ENCODE measurements around the gene TAPT1. TPM values are rescaled to one million over a fixed set of nuclear protein-coding genes. Genes with fewer than 3 reads are reported as not detected.

Gene TAPT1
- polyA plus RNA-seq, 1 of the 3 experiments (the other 2 are of a cell fraction) = 6.2 TPM

DNA sequence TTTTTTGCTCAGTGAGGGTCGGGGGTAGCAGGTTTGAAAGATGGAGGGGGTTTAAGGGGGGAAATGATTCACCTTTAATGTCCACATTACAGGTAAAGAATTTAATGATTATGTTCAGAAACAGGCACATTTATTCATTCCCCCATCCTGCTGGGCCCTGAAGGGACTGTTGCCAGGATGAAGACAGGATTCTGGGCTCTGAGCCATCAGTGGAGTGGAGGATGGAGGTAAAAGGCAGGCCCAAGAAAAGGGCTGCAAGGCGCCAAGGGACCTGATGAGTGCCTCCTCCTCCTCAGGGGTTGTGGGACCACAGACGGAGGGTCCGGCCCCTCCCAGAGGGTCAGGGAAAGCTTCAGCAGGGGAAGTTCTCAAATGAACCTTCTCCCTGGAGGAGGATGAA, 102.0 kb downstream of the TAPT1 start:
- CTCF ChIA-PET = interaction anchor here (0.7 to 1.1 kb wide), 3 partner anchors 13 to 140 kb away, joined by 3 read pairs; no protein-coding TSS in a partner anchor
- no peak for DNase-seq

More for the DNA sequence above, 102.0 kb downstream of the TAPT1 start:
- Histone ChIP-seq H3K4me2 (no peak overlapping the region), H3K4me3 (ENCODE audit: low read depth in 2 of 2, low read length in 1 of 2) (no peak overlapping the region), H4K20me1 (ENCODE audit: insufficient read depth) (no peaks in the 10 kb centered on the region), H3K9me3 (no peaks in the 10 kb centered on the region), H2AFZ (ENCODE audit: low read depth) (no peak overlapping the region), H3K27me3 (ENCODE audit: insufficient read depth) (no peaks in the 10 kb centered on the region), H3F3A (replicated peaks; ENCODE audit: insufficient read depth) (no peaks in the 10 kb centered on the region), H3K9ac (no peak overlapping the region), H3K79me2 (ENCODE audit: insufficient read depth) (no peaks in the 10 kb centered on the region), H3K36me3 (replicated peaks in 1 of 2; ENCODE audit: control insufficient read depth in 1 of 2, insufficient read depth in 2 of 2, low read length in 1 of 2) (no peaks in the 10 kb centered on the region), H3K9me2 (no peaks in the 10 kb centered on the region), H3K4me1 (ENCODE audit: control insufficient read depth in 1 of 2, insufficient read depth in 2 of 2, low read depth in 1 of 2, low read length in 1 of 2) (peaks cover 0 to 8% of the 10 kb centered on the region in 2 experiments; a peak in 2 of 4 replicates), H3K27ac (ENCODE audit: low read depth in 2 of 2, low read length in 1 of 2) (no peak overlapping the region)
- POLR2A ChIA-PET = interaction anchor here (0.6 kb wide), 1 partner anchor 1645 kb away, joined by 3 read pairs; no protein-coding TSS in a partner anchor
- 56% methylated on average over 2 of the region's 4 CpGs for WGBS (ENCODE audit: low lambda C conversion rate)
- no peak for TF ChIP-seq YY1 (IDR thresholded peaks at IDR 0.05; ENCODE audit: low read depth)
- no peak for TF ChIP-seq TAF1 (IDR thresholded peaks at IDR 0.05; ENCODE audit: borderline replicate concordance, low read depth, low read length)
- no peak for TF ChIP-seq GATA2 (CRISPR knock-in tag; IDR thresholded peaks at IDR 0.05)
- TF ChIP-seq EP300 (IDR thresholded peaks at IDR 0.05; ENCODE audit: borderline replicate concordance in 1 of 2, low read depth in 1 of 2, low read length in 1 of 2) = no peak
- TF ChIP-seq, protein P1, sequence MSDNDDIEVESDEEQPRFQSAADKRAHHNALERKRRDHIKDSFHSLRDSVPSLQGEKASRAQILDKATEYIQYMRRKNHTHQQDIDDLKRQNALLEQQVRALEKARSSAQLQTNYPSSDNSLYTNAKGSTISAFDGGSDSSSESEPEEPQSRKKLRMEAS (IDR thresholded peaks at IDR 0.05; ENCODE audit: low read depth) = no peak
- TF ChIP-seq ELF1 (IDR thresholded peaks at IDR 0.05) = no peak
- TF ChIP-seq TCF12 (IDR thresholded peaks at IDR 0.05) = no peak
- no peak for TF ChIP-seq RCOR1 (IDR thresholded peaks at IDR 0.05; ENCODE audit: low read length)
- TF ChIP-seq SMC3 (IDR thresholded peaks at IDR 0.05; ENCODE audit: low read depth, low read length) = no peak
- TF ChIP-seq, protein P2, sequence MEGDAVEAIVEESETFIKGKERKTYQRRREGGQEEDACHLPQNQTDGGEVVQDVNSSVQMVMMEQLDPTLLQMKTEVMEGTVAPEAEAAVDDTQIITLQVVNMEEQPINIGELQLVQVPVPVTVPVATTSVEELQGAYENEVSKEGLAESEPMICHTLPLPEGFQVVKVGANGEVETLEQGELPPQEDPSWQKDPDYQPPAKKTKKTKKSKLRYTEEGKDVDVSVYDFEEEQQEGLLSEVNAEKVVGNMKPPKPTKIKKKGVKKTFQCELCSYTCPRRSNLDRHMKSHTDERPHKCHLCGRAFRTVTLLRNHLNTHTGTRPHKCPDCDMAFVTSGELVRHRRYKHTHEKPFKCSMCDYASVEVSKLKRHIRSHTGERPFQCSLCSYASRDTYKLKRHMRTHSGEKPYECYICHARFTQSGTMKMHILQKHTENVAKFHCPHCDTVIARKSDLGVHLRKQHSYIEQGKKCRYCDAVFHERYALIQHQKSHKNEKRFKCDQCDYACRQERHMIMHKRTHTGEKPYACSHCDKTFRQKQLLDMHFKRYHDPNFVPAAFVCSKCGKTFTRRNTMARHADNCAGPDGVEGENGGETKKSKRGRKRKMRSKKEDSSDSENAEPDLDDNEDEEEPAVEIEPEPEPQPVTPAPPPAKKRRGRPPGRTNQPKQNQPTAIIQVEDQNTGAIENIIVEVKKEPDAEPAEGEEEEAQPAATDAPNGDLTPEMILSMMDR (IDR thresholded peaks at IDR 0.05) = no peak
- no peak for TF ChIP-seq SIN3A (IDR thresholded peaks at IDR 0.05; ENCODE audit: borderline replicate concordance, low read depth, low read length)
- no peak for TF ChIP-seq FOXJ3 (CRISPR knock-in tag; IDR thresholded peaks at IDR 0.05)
- TF ChIP-seq EZH2phosphoT487 (IDR thresholded peaks at IDR 0.05; ENCODE audit: borderline replicate concordance, low read depth) = no peak
- no peak for TF ChIP-seq TEAD4 (IDR thresholded peaks at IDR 0.05; ENCODE audit: borderline replicate concordance, insufficient read depth)
- no peak for TF ChIP-seq NFIC (IDR thresholded peaks at IDR 0.05; ENCODE audit: borderline replicate concordance)
- TF ChIP-seq, protein P3, sequence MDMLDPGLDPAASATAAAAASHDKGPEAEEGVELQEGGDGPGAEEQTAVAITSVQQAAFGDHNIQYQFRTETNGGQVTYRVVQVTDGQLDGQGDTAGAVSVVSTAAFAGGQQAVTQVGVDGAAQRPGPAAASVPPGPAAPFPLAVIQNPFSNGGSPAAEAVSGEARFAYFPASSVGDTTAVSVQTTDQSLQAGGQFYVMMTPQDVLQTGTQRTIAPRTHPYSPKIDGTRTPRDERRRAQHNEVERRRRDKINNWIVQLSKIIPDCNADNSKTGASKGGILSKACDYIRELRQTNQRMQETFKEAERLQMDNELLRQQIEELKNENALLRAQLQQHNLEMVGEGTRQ (IDR thresholded peaks at IDR 0.05; ENCODE audit: borderline replicate concordance, low read depth, low read length) = no peak
- no peak for TF ChIP-seq RFX5 (IDR thresholded peaks at IDR 0.05; ENCODE audit: low read length)
- TF ChIP-seq, protein P4, sequence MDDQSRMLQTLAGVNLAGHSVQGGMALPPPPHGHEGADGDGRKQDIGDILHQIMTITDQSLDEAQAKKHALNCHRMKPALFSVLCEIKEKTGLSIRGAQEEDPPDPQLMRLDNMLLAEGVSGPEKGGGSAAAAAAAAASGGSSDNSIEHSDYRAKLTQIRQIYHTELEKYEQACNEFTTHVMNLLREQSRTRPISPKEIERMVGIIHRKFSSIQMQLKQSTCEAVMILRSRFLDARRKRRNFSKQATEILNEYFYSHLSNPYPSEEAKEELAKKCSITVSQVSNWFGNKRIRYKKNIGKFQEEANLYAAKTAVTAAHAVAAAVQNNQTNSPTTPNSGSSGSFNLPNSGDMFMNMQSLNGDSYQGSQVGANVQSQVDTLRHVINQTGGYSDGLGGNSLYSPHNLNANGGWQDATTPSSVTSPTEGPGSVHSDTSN (IDR thresholded peaks at IDR 0.05) = no peak
- TF ChIP-seq, protein P5, sequence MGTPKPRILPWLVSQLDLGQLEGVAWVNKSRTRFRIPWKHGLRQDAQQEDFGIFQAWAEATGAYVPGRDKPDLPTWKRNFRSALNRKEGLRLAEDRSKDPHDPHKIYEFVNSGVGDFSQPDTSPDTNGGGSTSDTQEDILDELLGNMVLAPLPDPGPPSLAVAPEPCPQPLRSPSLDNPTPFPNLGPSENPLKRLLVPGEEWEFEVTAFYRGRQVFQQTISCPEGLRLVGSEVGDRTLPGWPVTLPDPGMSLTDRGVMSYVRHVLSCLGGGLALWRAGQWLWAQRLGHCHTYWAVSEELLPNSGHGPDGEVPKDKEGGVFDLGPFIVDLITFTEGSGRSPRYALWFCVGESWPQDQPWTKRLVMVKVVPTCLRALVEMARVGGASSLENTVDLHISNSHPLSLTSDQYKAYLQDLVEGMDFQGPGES (IDR thresholded peaks at IDR 0.05; ENCODE audit: low read depth, low read length) = no peak
